HepG2 (cell line): Measurements from ENCODE around the gene VPS13D. TPM values are rescaled to one million over a fixed set of nuclear protein-coding genes. Genes with fewer than 3 reads are reported as not detected.

ENCODE experiments used
- CC2D1A ChIP-seq: sonication (generic); formaldehyde crosslinking; IDR thresholded peaks from 2 replicates; pipeline ENCODE4 v1.8.1; 2023; ENCODE audit warnings: mild to moderate bottlenecking, missing genetic modification reagents
- MAFF ChIP-seq: IDR thresholded peaks from 2 replicates; pipeline ENCODE4 v1.6.1; 2011; ENCODE audit warnings: low read depth, low read length, improper control_type of control experiment
- MAZ ChIP-seq, 2 experiments: sonication (generic) in 1 of 2; formaldehyde crosslinking in 1 of 2; IDR thresholded peaks; 2 replicates each; pipeline versions ENCODE4 v1.5.0 to v1.6.1; 2012 to 2020; ENCODE audit warnings: low read depth in 2 of 2, mild to moderate bottlenecking in 2 of 2, borderline replicate concordance in 1 of 2, improper control_type of control experiment in 1 of 2, low read length in 1 of 2, missing genetic modification reagents in 1 of 2, moderate library complexity in 1 of 2
- MLXIP ChIP-seq: sonication (generic); formaldehyde crosslinking; IDR thresholded peaks from 2 replicates; pipeline ENCODE4 v1.9.0; 2021; ENCODE audit warnings: missing genetic modification reagents, borderline replicate concordance
- SCMH1 ChIP-seq: sonication (generic); formaldehyde crosslinking; IDR thresholded peaks from 2 replicates; pipeline ENCODE4 v1.9.0; 2021; ENCODE audit warnings: missing genetic modification reagents, mild to moderate bottlenecking, borderline replicate concordance
- TOE1 ChIP-seq: sonication (generic); formaldehyde crosslinking; IDR thresholded peaks from 2 replicates; pipeline ENCODE4 v1.4.0; 2020; ENCODE audit warnings: mild to moderate bottlenecking, missing genetic modification reagents
- ZBTB49 ChIP-seq: sonication (generic); formaldehyde crosslinking; IDR thresholded peaks from 2 replicates; pipeline ENCODE4 v1.4.0; 2020; ENCODE audit warnings: missing genetic modification reagents, borderline replicate concordance
- ZMAT5 ChIP-seq: sonication (generic); formaldehyde crosslinking; IDR thresholded peaks from 2 replicates; pipeline ENCODE4 v1.5.0; 2020; ENCODE audit warnings: mild to moderate bottlenecking, low read depth, missing genetic modification reagents, borderline replicate concordance
- ZNF331 ChIP-seq: sonication (generic); formaldehyde crosslinking; IDR thresholded peaks from 2 replicates; pipeline ENCODE4 v1.4.0; 2020; ENCODE audit warnings: missing genetic modification reagents
- ZNF770 ChIP-seq: sonication (generic); formaldehyde crosslinking; IDR thresholded peaks from 2 replicates; pipeline ENCODE4 v1.5.0; 2020; ENCODE audit warnings: mild to moderate bottlenecking, missing genetic modification reagents
- ZSCAN9 ChIP-seq: IDR thresholded peaks from 2 replicates; pipeline ENCODE4 v1.6.1; 2016; ENCODE audit warnings: borderline replicate concordance
- polyA plus RNA-seq, 8 experiments: library from polyadenylated mRNA; depleted of rRNA in 3 of 8; stranded (reverse) in 7 of 8; unstranded in 1 of 8; fragments of >200 nt; fragmentation: Illumina TruSeq in 4 of 8; extraction: Trizol in 4 of 8; gene quantifications; 2 replicates each; pipeline versions ENCODE4 v1.2.1 to v1.2.3, GENCODE V29; 2011 to 2016; ENCODE audit warnings: low read depth in 4 of 8, missing spikeins in 1 of 8, mixed read lengths in 1 of 8; ENCODE audit not compliant: insufficient read depth in 1 of 8
- total RNA-seq, 5 experiments: library from RNA; depleted of rRNA; stranded (reverse); fragments of >200 nt; fragmentation: Illumina TruSeq; extraction: Trizol; gene quantifications; 2 replicates each; pipeline ENCODE4 v1.2.3, GENCODE V29; 2016; ENCODE audit warnings: low read depth in 1 of 5

Gene VPS13D
- total and polyA plus RNA-seq, 2 of the 13 experiments (the other 11 are each of a cell fraction or from before 2014, with no cell fraction given) = 8.6 to 13.9 TPM

GRCh38 chr1:12544992-12545391, 315.2 kb downstream of the VPS13D start (continued):
- TF ChIP-seq SCMH1 (CRISPR knock-in tag) = no peak
- no peak for TF ChIP-seq ZSCAN9 (CRISPR knock-in tag)
- no peak for TF ChIP-seq TOE1 (CRISPR knock-in tag)
- TF ChIP-seq ZBTB49 (CRISPR knock-in tag) = no peak
- no peak for TF ChIP-seq MAFF
- no peak for TF ChIP-seq ZNF331 (CRISPR knock-in tag)
- no peak for TF ChIP-seq MLXIP (CRISPR knock-in tag)
- no peak for TF ChIP-seq MAZ (IDR thresholded peaks at IDR 0.05; ENCODE audit: borderline replicate concordance, low read depth, low read length)
- TF ChIP-seq MAZ (CRISPR knock-in tag; IDR thresholded peaks at IDR 0.05; ENCODE audit: low read depth) = no peak
- no peak for TF ChIP-seq ZNF770 (CRISPR knock-in tag)
- TF ChIP-seq ZMAT5 (CRISPR knock-in tag) = no peak
- TF ChIP-seq CC2D1A (CRISPR knock-in tag) = no peak
- TF ChIP-seq, all 625 proteins: peak for 0
